ENCODE measurements around the gene TRIM28. TPM values are rescaled to one million over a fixed set of nuclear protein-coding genes. Genes with fewer than 3 reads are reported as not detected.

Gene TRIM28
- polyA plus RNA-seq, 1 donor from 2014 or later, result 256 TPM

- no peaks in the 10 kb centered on the region for H3F3A ChIP-seq (ENCODE audit: insufficient read depth, low read length, poor library complexity, severe bottlenecking)
- peak overlapping the region; percentile 81 for H3K9ac ChIP-seq (ENCODE audit: low read length)
- H3K27ac ChIP-seq (ENCODE audit: low read length), result no peak overlapping the region
- H3K36me3 ChIP-seq (ENCODE audit: insufficient read depth, low read length), result no peaks in the 10 kb centered on the region
- no peaks in the 10 kb centered on the region for H3K9me3 ChIP-seq (ENCODE audit: low read length)
- peaks cover 33% of the 10 kb centered on the region for H3K79me2 ChIP-seq (replicated peaks; ENCODE audit: insufficient read depth, low read length)
- no peak for TF ChIP-seq MXI1 (conservative IDR thresholded peaks at IDR 0.05; ENCODE audit: poor library complexity, severe bottlenecking)
- TF ChIP-seq RAD21 (conservative IDR thresholded peaks at IDR 0.05), result no peak
- TF ChIP-seq EZH2 (IDR thresholded peaks at IDR 0.05; ENCODE audit: borderline replicate concordance, insufficient read depth, low read length, poor library complexity, severe bottlenecking), result no peak
- TF ChIP-seq POLR2AphosphoS5 (IDR thresholded peaks at IDR 0.05), result no peak
- TF ChIP-seq CTCF (IDR thresholded peaks at IDR 0.05; ENCODE audit: poor library complexity, severe bottlenecking), result no peak
- TF ChIP-seq REST (IDR thresholded peaks at IDR 0.05; ENCODE audit: borderline replicate concordance), result no peak
- no peak for TF ChIP-seq SMC3 (conservative IDR thresholded peaks at IDR 0.05; ENCODE audit: poor library complexity)
- no peak for TF ChIP-seq EP300 (conservative IDR thresholded peaks at IDR 0.05; ENCODE audit: poor library complexity, severe bottlenecking)
- no peak for TF ChIP-seq TAF1 (IDR thresholded peaks at IDR 0.05; ENCODE audit: low read depth)
- H4K20me1 ChIP-seq (ENCODE audit: insufficient read depth), result peaks cover 39% of the 10 kb centered on the region
- H3K4me3 ChIP-seq (ENCODE audit: low read length), result peak overlapping the region; percentile 96
- no peaks in the 10 kb centered on the region for H3K9me2 ChIP-seq (ENCODE audit: insufficient read depth, low read length)
- H3K4me2 ChIP-seq (ENCODE audit: low read length), result peak overlapping the region; percentile 72
- H2AFZ ChIP-seq (ENCODE audit: low read depth, low read length), result no peak overlapping the region
- H3K27me3 ChIP-seq (ENCODE audit: insufficient read depth, low read depth, low read length), result no peaks in the 10 kb centered on the region
Measured at GRCh38 chr19:58546019-58546530, 2.2 kb downstream of the TRIM28 start.

GRCh38 chr19:58547323-58548312 is 3.8 kb downstream of the TRIM28 start:
- Histone ChIP-seq H3K9me2 (ENCODE audit: insufficient read depth, low read length) (no peaks in the 10 kb centered on the region), H3K4me3 (ENCODE audit: low read length) (peak overlapping the region; percentile 96), H3K9me3 (ENCODE audit: low read length) (no peaks in the 10 kb centered on the region), H3K79me2 (replicated peaks; ENCODE audit: insufficient read depth, low read length) (peaks cover 33% of the 10 kb centered on the region), H4K20me1 (ENCODE audit: insufficient read depth) (peaks cover 39% of the 10 kb centered on the region), H3F3A (ENCODE audit: insufficient read depth, low read length, poor library complexity, severe bottlenecking) (no peaks in the 10 kb centered on the region), H2AFZ (ENCODE audit: low read depth, low read length) (no peak overlapping the region), H3K9ac (ENCODE audit: low read length) (no peak overlapping the region), H3K36me3 (ENCODE audit: insufficient read depth, low read length) (peaks cover 3% of the 10 kb centered on the region), H3K27ac (ENCODE audit: low read length) (no peak overlapping the region), H3K4me2 (ENCODE audit: low read length) (no peak overlapping the region), H3K27me3 (ENCODE audit: insufficient read depth, low read depth, low read length) (no peaks in the 10 kb centered on the region)
- TF ChIP-seq SMC3 (conservative IDR thresholded peaks at IDR 0.05; ENCODE audit: poor library complexity) (no peak), POLR2AphosphoS5 (IDR thresholded peaks at IDR 0.05) (no peak), TAF1 (IDR thresholded peaks at IDR 0.05; ENCODE audit: low read depth) (no peak)
